Jurkat, Clone E6-1 (cell line): ENCODE data around the gene POU6F1.

Experiments used
- DNase-seq: peaks from one replicate; pipeline ENCODE4 v3.0.0-alpha.2; 2011; ENCODE audit warnings: low read depth, low spot score
- H3K4me3 ChIP-seq: 2 replicates; pipeline ENCODE4 v1.5.1; 2011; ENCODE audit warnings: mild to moderate bottlenecking, low read length, control low read depth, moderate library complexity

Gene POU6F1

GRCh38 chr12:51181558-51181957, 36.3 kb downstream of the POU6F1 start:
- no peak for DNase-seq
- H3K4me3 ChIP-seq, result no peak overlapping the region

- no peak for DNase-seq
- no peak overlapping the region for H3K4me3 ChIP-seq
These were observed 40.0 kb downstream of the POU6F1 start for GRCh38 chr12:51177897-51178296.

DNA sequence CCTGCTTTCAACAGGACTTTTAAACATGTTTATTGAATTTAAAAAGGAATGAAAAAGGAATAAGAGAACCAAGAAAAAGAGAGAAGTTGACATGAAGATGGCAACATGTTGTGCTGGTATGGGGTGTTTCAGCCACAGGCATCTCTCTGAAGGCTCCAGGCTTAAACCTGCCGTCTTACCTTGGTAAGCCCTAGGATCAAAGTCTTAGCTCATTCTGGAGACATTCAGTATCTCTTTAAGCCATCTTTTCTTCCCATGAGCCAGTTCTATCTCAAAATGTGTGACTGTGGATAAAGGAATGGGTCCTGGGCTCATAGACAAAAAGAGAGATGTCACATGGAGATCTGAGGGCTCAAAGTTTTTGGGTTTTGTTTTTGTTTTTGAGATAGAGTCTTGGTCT, 43.4 kb downstream of the POU6F1 start:
- H3K4me3 ChIP-seq, result no peak overlapping the region
- no peak for DNase-seq

GRCh38 chr12:51172515-51173431, 45.1 kb downstream of the POU6F1 start, which contains the start of gene TFCP2:
TFCP2 (minus strand) TSS chr12:51173135; CDS start chr12:51172422, 713 bp downstream.
- H3K4me3 ChIP-seq, result peak within 1 kb of the TSS; percentile 80
- peak; percentile 80 for DNase-seq

DNA sequence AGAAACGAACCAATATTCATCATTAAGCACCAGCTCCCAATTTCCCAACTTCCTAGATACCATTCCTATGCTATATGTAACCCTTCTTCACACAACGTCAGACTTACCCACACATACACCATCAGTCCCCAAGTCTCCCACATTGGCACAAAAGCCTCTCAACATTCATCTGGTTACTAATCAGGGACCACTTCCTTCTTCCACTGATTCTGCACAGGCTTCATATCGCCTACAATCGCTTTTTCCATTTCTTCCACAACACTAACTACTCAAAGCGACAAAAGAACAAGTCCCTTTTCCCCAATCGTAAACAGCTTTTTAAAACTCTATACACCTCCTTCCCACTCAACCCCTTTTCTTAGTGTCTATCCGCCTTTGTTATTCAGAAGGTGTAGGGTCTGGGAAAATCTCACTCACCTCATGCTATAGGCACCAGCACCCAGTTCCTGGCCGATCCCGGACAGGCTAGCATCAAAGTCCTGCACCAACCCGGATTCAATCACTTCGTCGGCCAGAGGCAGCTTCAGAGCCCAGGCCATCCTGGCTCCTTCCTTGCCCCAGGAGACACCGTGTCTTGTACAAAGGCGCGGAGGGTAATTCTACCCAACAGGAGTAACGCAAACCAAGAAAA, 45.9 kb downstream of the POU6F1 start:
- H3K4me3 ChIP-seq, result peak overlapping the region; percentile 80
- DNase-seq, result no peak

GRCh38 chr12:51163795-51164194, 54.1 kb downstream of the POU6F1 start:
- no peak for DNase-seq
- H3K4me3 ChIP-seq, result no peak overlapping the region

- no peak for DNase-seq
- no peak overlapping the region for H3K4me3 ChIP-seq
These were observed 55.6 kb downstream of the POU6F1 start for GRCh38 chr12:51162217-51162616.

GRCh38 chr12:51160814-51161459, 56.9 kb downstream of the POU6F1 start:
- no peak for DNase-seq
- no peak overlapping the region for H3K4me3 ChIP-seq

DNA sequence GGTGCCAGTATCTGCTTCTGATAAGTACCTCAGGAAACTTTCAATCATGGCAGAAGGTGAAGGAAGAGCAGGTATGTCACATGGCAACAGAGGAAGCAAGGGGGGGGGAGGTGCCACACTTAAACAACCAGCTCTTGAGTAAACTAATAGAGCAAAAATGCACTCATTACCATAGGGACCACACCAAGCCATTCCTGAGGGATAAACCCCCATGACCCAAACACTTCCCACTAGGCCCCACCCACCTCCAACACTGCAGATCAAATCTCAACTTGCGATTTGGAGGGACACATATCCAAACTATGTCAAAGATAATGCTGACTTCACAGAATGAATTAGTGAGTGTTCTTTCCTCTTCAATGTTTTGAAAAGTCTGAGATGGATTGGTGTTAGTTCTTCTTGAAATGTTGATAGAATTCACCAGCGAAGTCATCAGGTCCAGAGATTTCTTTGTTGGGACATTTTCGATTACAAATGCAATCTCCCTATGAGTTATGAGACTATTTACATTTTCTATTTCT, 61.6 kb downstream of the POU6F1 start:
- no peak for DNase-seq
- H3K4me3 ChIP-seq, result no peak overlapping the region

DNA sequence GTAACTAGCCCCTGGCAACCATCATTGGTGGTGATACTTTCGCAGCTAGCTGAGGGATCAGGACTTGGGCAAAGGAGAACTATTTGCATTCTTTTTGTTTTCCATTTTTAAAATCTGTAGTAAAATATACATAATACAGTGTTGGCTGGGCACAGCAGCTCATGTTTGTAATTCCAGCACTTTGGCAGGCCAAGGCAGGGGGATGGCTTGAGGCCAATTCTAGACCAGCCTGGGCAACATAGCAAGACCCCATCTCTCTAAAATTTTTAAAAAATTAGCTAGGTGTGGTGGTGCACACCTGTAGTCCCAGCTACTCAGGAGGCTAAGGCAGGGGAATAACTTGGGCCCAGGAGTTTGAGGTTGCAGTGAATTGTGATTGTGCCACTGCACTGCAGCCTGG, 64.9 kb downstream of the POU6F1 start:
- H3K4me3 ChIP-seq, result no peak overlapping the region
- no peak for DNase-seq

DNA sequence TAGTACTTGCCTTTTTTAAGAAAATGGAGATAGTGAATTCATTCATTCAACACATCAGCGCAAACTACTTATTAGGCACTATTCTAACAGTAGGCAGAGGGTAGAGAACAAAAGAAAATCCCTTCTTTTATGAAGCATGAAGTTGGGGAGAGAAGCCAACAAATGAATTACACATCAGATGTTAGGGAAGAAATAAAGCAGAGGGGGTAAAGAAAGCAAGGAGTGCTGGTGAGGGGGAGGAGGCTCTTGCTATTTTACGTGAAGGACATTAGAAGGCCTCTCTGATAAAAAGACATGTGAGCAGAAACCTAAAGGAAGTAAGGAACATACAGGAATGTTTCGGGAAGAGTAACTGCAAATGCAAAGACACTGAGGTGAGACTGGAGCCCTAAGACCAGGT, 67.1 kb downstream of the POU6F1 start:
- DNase-seq, result no peak
- no peak overlapping the region for H3K4me3 ChIP-seq

DNA sequence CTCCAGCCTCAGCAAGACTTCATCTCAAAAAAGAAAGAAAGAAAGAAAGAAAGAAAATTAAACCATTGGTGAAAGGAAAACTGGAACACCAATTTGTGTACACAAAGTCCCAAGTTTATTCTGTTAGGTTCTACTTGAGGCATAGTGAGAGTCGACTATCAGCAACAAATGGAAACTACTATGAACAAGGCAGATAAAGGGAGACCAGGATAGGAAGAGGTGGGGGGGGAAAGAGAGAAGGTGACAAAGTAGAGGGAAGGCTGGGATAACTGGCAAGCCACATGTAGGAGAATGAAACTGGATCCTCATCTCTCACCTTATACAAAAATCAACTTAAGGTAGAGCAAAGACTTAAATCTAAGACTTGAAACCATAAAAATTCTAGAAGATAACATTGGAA, 70.6 kb downstream of the POU6F1 start:
- DNase-seq, result no peak
- H3K4me3 ChIP-seq, result no peak overlapping the region

GRCh38 chr12:51139292-51139844, 78.5 kb downstream of the POU6F1 start:
- DNase-seq, result no peak
- H3K4me3 ChIP-seq, result no peak overlapping the region
